BE2C (cell line): ENCODE measurements around the gene WNT9B.

Experiments
- DNase-seq: peaks from one replicate; pipeline ENCODE4 v3.0.0-alpha.2; 2020
- H3K27me3 ChIP-seq: fragments of 250-450 bp; sonication (Bioruptor Pico); 2 replicates; pipeline ENCODE4 v1.5.1; 2020; ENCODE audit warnings: mild to moderate bottlenecking
- H3K36me3 ChIP-seq: fragments of 250-450 bp; sonication (Bioruptor Pico); 2 replicates; pipeline ENCODE4 v1.5.1; 2020; ENCODE audit warnings: mild to moderate bottlenecking
- H3K4me1 ChIP-seq: fragments of 250-450 bp; sonication (Bioruptor Pico); 2 replicates; pipeline ENCODE4 v1.5.1; 2020
- H3K4me3 ChIP-seq: 2 replicates; pipeline ENCODE4 v1.5.1; 2011; ENCODE audit warnings: low read depth, low read length
- H3K9me3 ChIP-seq: fragments of 250-450 bp; sonication (Bioruptor Pico); 2 replicates; pipeline ENCODE4 v1.5.1; 2020
- CTCF ChIP-seq: IDR thresholded peaks from 2 replicates; pipeline ENCODE4 v1.5.1; 2012; ENCODE audit warnings: mild to moderate bottlenecking, low read depth, low read length

Gene WNT9B

GRCh38 chr17:46888727-46889126, 37.3 kb downstream of the WNT9B start:
- Histone ChIP-seq H3K4me1 (no peaks in the 10 kb centered on the region), H3K36me3 (no peaks in the 10 kb centered on the region), H3K4me3 (no peak overlapping the region), H3K9me3 (no peaks in the 10 kb centered on the region), H3K27me3 (peaks cover 9% of the 10 kb centered on the region)
- TF ChIP-seq CTCF: no peak
- no peak for DNase-seq

- Histone ChIP-seq H3K27me3 (peaks cover 16% of the 10 kb centered on the region), H3K4me3 (no peak overlapping the region), H3K9me3 (no peaks in the 10 kb centered on the region), H3K4me1 (no peaks in the 10 kb centered on the region), H3K36me3 (no peaks in the 10 kb centered on the region)
- no peak for DNase-seq
- TF ChIP-seq CTCF: no peak
Observed at GRCh38 chr17:46889519-46889918, 38.1 kb downstream of the WNT9B start.

- no peak for DNase-seq
- no peak for TF ChIP-seq CTCF
- no peaks in the 10 kb centered on the region for H3K9me3 ChIP-seq
- peaks cover 16% of the 10 kb centered on the region for H3K27me3 ChIP-seq
- no peaks in the 10 kb centered on the region for H3K4me1 ChIP-seq
- H3K36me3 ChIP-seq: no peaks in the 10 kb centered on the region
- H3K4me3 ChIP-seq: no peak overlapping the region
Observed at GRCh38 chr17:46889992-46890564, 38.7 kb downstream of the WNT9B start.

DNA sequence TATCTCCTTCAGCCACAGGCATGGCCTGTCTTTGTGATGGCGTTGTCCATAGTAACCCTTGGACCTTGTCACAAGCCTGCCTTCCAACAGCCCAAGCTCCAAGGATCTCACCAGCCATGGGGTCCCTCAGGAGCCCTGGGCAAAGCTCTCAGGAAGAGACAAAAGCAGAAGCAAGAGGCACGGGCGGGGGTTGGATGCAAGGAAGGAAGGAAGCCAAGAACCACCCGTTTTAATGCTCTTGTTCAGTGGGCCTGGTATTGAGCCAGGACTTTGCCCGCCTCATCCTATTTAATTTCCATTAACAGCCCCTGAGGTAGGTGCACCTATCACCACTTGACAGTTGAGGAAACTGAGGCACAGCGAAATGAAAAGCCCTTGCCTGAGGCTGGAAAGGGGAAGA, 39.3 kb downstream of the WNT9B start:
- DNase-seq: no peak
- Histone ChIP-seq H3K4me3 (no peak overlapping the region), H3K4me1 (no peaks in the 10 kb centered on the region), H3K9me3 (no peaks in the 10 kb centered on the region), H3K36me3 (no peaks in the 10 kb centered on the region), H3K27me3 (peaks cover 16% of the 10 kb centered on the region)
- TF ChIP-seq CTCF: no peak

DNA sequence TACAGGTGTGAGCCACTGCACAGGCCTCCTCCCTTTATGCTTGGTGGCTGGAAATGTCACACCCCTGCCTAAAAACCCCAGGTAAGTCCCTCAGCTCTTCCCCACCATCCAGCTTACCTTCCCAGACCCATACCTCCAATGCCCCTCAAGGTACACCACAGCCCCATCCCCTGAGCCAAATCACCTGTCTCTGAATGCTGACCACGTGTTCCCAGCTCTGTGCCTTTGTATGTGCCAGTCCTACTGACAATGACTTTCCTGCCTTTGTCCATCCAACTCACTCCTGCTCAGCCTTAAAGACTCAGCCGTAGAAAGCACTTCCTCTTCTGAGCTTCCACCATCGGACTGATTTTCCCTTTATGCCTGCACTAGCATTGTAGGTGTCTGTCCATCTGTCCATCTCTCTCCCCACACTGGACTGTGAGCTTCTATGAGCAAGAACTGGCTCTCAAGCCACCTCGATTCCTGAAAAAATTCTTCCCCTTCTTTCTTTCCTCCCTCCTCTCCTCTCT, 40.9 kb downstream of the WNT9B start:
- Histone ChIP-seq H3K36me3 (no peaks in the 10 kb centered on the region), H3K4me3 (no peak overlapping the region), H3K9me3 (no peaks in the 10 kb centered on the region), H3K4me1 (no peaks in the 10 kb centered on the region), H3K27me3 (peaks cover 16% of the 10 kb centered on the region)
- DNase-seq: no peak
- no peak for TF ChIP-seq CTCF

DNA sequence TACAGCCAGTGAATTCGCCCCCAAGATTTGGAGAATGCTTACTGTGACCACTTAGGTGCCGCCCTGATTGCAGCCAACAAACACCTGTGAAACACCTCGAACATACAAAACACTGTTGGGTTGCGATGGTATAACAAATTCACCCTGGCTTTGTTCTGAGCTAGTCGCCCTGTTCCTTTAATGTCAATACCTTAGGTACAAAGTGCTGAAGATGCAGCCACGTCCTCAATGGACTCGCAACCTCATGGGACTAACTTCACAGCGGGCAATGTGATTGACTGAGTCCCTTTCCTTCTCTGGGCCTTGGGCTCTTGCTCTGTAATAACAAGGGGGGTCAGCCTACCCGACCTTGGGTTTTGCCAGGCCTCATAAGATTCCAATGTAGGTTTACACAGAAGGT, 42.6 kb downstream of the WNT9B start:
- no peak for DNase-seq
- TF ChIP-seq CTCF: no peak
- Histone ChIP-seq H3K4me3 (no peak overlapping the region), H3K9me3 (no peaks in the 10 kb centered on the region; the same call in 1 of the 2 replicates), H3K27me3 (peaks cover 16% of the 10 kb centered on the region), H3K4me1 (no peaks in the 10 kb centered on the region), H3K36me3 (no peaks in the 10 kb centered on the region)
